GF-D8 (cell line): Measurements from ENCODE around the gene HBM.
"Not testable (repeated sequence)": the region's sequence is repeated elsewhere in the genome, so short reads cannot be mapped to it uniquely, and the experiment has no call there.

Source experiments
- DNase-seq: peaks from one replicate; lab custom pipeline; 2025; lab: John Stamatoyannopoulos, UW

HBM gene

GRCh38 chr16:146646-147045 is 19.1 kb upstream of the HBM start:
- no peak for DNase-seq

- no peak for DNase-seq
These were observed 16.6 kb upstream of the HBM start for GRCh38 chr16:149024-149660.

GRCh38 chr16:152141-153128 is 13.3 kb upstream of the HBM start, which contains the start of gene HBZ:
HBZ (plus strand) TSS chr16:152644; CDS start chr16:152910, 266 bp downstream.
- no peak for DNase-seq

GRCh38 chr16:153129-153521 is 12.7 kb upstream of the HBM start:
- DNase-seq = not testable (repeated sequence)

GRCh38 chr16:153550-154216 is 12.1 kb upstream of the HBM start:
- DNase-seq = not testable (repeated sequence)

- no peak for DNase-seq
These were observed 11.4 kb upstream of the HBM start for GRCh38 chr16:154217-155030.

- no peak for DNase-seq
These were observed 10.8 kb upstream of the HBM start for GRCh38 chr16:155031-155398.

- no peak for DNase-seq
These were observed 6.5 kb upstream of the HBM start for GRCh38 chr16:159136-159849.

GRCh38 chr16:160242-160641 is 5.5 kb upstream of the HBM start:
- not testable (repeated sequence) for DNase-seq

GRCh38 chr16:160691-161190 is 5.0 kb upstream of the HBM start:
- no peak for DNase-seq

- DNase-seq = no peak
These were observed 3.3 kb upstream of the HBM start for GRCh38 chr16:162271-162991.

GRCh38 chr16:163139-163538 is 2.6 kb upstream of the HBM start:
- not testable (repeated sequence) for DNase-seq

- DNase-seq = not testable (repeated sequence)
These were observed 2.1 kb upstream of the HBM start for GRCh38 chr16:163696-164095.

GRCh38 chr16:164134-164823 is 1.5 kb upstream of the HBM start:
- not testable (repeated sequence) for DNase-seq

GRCh38 chr16:164827-165538 is 795 bp upstream of the HBM start:
- no peak for DNase-seq

- no peak for DNase-seq
These were observed 770 bp downstream of the HBM start for GRCh38 chr16:166375-167121.

GRCh38 chr16:167122-167690 is 1.4 kb downstream of the HBM start:
- no peak for DNase-seq

- DNase-seq = no peak
These were observed 2.6 kb downstream of the HBM start for GRCh38 chr16:168424-168823.
